ENCODE data around the gene TEKT2. TPM values are rescaled to one million over a fixed set of nuclear protein-coding genes. Genes with fewer than 3 reads are reported as not detected.

Gene TEKT2
- total RNA-seq, 2 donors from 2014 or later: not detected

GRCh38 chr1:36106269-36106668, 22.4 kb downstream of the TEKT2 start:
- H3K27ac Mint-ChIP-seq: no peak overlapping the region

DNA sequence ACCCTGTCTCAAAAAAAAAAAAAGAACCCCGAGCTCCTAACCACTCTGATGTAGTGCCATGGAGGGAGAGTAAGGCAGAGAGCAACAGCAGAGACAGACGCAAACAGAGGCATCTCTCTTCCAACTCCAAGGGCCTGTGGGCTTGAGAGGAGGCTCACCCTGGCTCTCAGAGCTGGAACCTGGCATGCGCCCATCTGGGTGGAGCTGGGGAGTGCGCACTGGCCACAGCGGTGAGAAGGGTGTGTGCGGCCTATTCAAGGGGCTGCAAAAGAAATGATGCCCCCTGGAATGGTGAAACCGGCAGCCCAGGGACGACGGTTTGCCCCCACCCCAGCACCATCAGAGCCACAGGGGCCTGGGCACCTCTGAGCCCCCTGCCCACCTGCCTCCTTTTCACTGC, 23.5 kb downstream of the TEKT2 start:
- Mint-ChIP-seq H3K9me3 (no peaks in the 10 kb centered on the region), H3K4me3 (no peak overlapping the region), H3K36me3 (no peaks in the 10 kb centered on the region), H3K4me1 (ENCODE audit: low read depth in 2 of 2) (peaks cover 7 to 9% of the 10 kb centered on the region in 2 donors), H3K27ac (no peak overlapping the region), H3K27me3 (no peaks in the 10 kb centered on the region)
- DNase-seq (ENCODE audit: low spot score) (no peak), ATAC-seq (no peak)

More at GRCh38 chr1:36106269-36106668, 22.4 kb downstream of the TEKT2 start:
- no peaks in the 10 kb centered on the region for H3K36me3 Mint-ChIP-seq
- H3K27me3 Mint-ChIP-seq: no peaks in the 10 kb centered on the region
- ATAC-seq (no peak), DNase-seq (ENCODE audit: low spot score) (no peak)
- no peak overlapping the region for H3K4me3 Mint-ChIP-seq
- no peaks in the 10 kb centered on the region for H3K9me3 Mint-ChIP-seq
- H3K4me1 Mint-ChIP-seq (ENCODE audit: low read depth in 2 of 2): peaks cover 5 to 7% of the 10 kb centered on the region in 2 donors

DNA sequence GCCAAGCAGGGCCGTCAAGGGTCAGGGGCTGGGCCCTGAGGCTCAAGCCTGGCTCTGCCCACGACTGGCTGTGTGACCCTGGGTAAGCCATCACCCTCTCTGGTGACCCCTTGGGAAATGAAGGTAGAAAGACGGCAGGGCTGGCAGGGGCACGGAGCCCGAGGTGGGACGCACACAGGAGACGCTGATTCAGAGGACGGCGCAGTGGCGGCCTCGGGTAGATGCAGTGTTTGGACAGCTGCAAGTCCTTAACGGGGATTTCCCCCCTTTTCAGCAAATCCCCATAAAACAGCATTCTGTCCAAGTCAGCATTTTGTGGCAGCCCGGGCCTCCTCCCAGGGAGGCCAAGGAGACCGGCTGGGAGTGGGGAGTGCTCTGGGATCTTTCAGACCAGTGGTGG, 24.4 kb downstream of the TEKT2 start:
- Mint-ChIP-seq H3K27ac (no peak overlapping the region), H3K4me1 (ENCODE audit: low read depth in 2 of 2) (peaks cover 7 to 9% of the 10 kb centered on the region in 2 donors), H3K4me3 (no peak overlapping the region), H3K9me3 (no peaks in the 10 kb centered on the region), H3K36me3 (no peaks in the 10 kb centered on the region), H3K27me3 (no peaks in the 10 kb centered on the region)
- ATAC-seq (no peak), DNase-seq (ENCODE audit: low spot score) (no peak)

DNA sequence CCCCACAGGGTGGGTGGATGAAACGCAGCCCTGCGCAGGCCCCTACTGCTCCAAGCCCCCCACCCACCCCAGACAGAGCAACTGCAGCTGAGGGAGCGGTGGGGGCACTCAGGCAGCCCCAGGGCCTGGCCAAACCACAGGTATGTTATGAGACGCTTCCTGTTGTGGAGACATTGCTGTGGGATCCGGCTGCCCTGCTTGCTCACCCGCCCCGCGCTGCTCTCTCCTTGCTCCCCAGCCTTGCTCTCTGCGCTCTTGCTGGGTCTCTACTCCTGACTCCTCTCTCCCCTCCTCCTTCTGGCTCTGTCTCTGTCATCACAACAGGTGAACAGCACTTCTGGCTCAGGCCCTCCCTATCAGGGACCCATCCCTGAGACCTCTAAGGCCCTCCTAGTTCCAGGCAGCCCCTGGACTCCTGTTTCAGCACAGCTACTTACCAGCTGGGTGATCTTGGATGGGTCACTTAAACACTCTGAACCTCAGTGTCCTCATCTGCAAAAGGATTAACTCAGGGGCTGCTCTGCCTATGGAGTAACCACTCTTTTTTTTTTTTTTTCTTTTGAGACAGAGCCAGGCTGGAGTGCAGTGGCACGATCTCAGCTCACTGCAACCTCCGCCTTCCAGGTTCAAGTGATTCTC, 25.3 kb downstream of the TEKT2 start:
- ATAC-seq (peak; percentile 51 to 71), DNase-seq (ENCODE audit: low spot score) (no peak)
- H3K4me3 Mint-ChIP-seq: no peak overlapping the region
- H3K27me3 Mint-ChIP-seq: no peaks in the 10 kb centered on the region
- H3K4me1 Mint-ChIP-seq (ENCODE audit: low read depth in 2 of 2): peaks cover 7 to 9% of the 10 kb centered on the region in 2 donors
- no peaks in the 10 kb centered on the region for H3K36me3 Mint-ChIP-seq
- H3K9me3 Mint-ChIP-seq: no peaks in the 10 kb centered on the region
- peak overlapping the region in 1 of 2 donors; percentile 35 for H3K27ac Mint-ChIP-seq

DNA sequence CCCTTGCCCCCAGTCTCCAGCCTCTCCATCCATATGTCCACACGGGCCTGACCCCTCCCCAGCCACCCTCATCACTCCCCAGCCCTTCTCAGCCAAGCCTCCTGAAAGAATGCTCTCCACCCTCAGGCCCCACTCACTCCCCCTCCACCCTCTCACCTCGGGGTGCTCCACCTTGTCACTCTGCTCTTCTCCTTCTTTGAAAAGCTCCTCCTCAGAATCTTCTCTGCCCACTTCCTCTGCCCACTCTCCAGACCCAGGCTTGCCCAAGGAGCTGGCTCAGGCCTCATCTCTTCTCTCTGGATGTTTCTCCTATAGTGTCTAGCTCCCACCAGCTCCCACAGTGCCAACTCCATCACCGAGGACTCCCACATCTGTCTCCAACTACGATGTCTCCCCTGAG, 27.3 kb downstream of the TEKT2 start:
- no peak overlapping the region for H3K4me3 Mint-ChIP-seq
- DNase-seq (ENCODE audit: low spot score): no peak

DNA sequence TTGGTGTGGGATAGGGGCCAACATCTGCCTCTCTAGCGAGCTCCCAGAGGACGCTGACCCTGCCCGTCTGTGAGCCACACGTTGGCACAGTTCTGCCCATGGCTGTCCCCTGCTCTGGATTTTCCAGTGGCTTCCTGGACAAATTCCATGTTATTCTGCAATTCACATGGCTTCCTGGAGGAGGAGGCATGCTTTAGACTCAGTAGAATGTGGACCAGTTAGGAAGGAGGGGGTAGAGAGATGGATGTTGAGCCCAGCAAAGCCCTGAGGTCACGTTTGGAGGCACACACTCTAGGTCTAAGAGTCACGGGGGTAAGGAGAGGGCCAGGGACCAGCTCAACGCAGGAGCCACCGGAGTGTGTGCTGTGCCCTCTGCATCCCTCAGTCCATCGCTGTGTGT, 28.9 kb downstream of the TEKT2 start:
- Mint-ChIP-seq H3K36me3 (no peaks in the 10 kb centered on the region), H3K27me3 (no peaks in the 10 kb centered on the region), H3K4me3 (no peak overlapping the region), H3K9me3 (no peaks in the 10 kb centered on the region), H3K4me1 (ENCODE audit: low read depth in 2 of 2) (peaks cover 7 to 9% of the 10 kb centered on the region in 2 donors), H3K27ac (no peak overlapping the region)
- DNase-seq (ENCODE audit: low spot score) (no peak), ATAC-seq (no peak)

More for the DNA sequence above, 27.3 kb downstream of the TEKT2 start:
- no peak for ATAC-seq
- no peaks in the 10 kb centered on the region for H3K9me3 Mint-ChIP-seq
- no peak overlapping the region for H3K27ac Mint-ChIP-seq
- no peaks in the 10 kb centered on the region for H3K36me3 Mint-ChIP-seq
- H3K27me3 Mint-ChIP-seq: no peaks in the 10 kb centered on the region
- peaks cover 7 to 9% of the 10 kb centered on the region in 2 donors for H3K4me1 Mint-ChIP-seq (ENCODE audit: low read depth in 2 of 2)

DNA sequence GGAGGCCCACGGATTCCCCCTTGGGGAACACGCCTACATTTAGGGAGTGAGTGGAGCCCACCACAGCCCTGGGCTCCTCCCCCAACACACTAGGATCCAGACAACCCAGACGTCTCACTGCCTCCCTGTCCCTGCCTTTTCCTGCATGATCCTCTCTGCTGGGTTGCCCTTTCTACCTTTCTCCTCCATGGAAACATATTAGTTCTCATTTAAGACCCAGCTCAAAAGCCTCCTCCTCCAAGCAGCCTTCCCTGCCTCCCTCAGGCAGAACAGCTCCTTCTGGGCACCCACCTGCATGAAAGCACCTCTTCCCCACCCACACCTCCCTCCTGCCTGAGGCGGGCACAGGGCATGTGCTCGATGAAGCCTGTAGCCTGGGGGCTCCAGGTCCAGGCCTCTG, 30.5 kb downstream of the TEKT2 start:
- ATAC-seq: no peak
- no peaks in the 10 kb centered on the region for H3K9me3 Mint-ChIP-seq
- no peaks in the 10 kb centered on the region for H3K27me3 Mint-ChIP-seq
- no peak overlapping the region for H3K27ac Mint-ChIP-seq
- H3K4me3 Mint-ChIP-seq: no peak overlapping the region
- H3K36me3 Mint-ChIP-seq: no peaks in the 10 kb centered on the region
- no peak for DNase-seq (ENCODE audit: low spot score)
- H3K4me1 Mint-ChIP-seq (ENCODE audit: low read depth in 2 of 2): peaks cover 4 to 5% of the 10 kb centered on the region in 2 donors

DNA sequence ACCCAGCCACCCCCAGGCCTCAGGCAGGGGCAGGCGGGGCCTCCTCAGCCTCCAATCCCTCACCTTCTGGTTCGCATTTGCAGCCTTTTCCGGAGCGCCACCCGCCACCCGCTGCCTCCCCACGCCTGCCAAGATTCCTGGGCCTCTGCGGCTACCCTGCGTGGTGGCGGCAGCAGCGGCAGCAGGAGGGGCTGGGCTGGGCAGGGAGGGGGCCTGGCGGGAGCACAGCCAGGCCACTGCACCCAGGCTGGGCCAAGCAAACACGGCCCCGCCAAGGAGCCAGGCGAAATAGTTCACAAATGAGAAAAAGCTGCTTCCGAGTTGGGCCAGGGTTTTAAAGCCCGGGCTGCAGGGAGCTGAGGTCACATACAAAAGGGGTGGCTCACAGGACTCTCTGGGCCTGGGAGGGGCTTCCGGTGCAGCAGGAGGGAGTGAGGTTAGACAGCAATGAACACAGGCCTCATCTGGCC, 31.3 kb downstream of the TEKT2 start:
- DNase-seq (ENCODE audit: low spot score) (no peak), ATAC-seq (no peak)
- H3K9me3 Mint-ChIP-seq: no peaks in the 10 kb centered on the region
- no peaks in the 10 kb centered on the region for H3K27me3 Mint-ChIP-seq
- peaks cover 4% of the 10 kb centered on the region in 2 donors for H3K4me1 Mint-ChIP-seq (ENCODE audit: low read depth in 2 of 2)
- H3K36me3 Mint-ChIP-seq: no peaks in the 10 kb centered on the region
- no peak overlapping the region for H3K4me3 Mint-ChIP-seq
- no peak overlapping the region for H3K27ac Mint-ChIP-seq

DNA sequence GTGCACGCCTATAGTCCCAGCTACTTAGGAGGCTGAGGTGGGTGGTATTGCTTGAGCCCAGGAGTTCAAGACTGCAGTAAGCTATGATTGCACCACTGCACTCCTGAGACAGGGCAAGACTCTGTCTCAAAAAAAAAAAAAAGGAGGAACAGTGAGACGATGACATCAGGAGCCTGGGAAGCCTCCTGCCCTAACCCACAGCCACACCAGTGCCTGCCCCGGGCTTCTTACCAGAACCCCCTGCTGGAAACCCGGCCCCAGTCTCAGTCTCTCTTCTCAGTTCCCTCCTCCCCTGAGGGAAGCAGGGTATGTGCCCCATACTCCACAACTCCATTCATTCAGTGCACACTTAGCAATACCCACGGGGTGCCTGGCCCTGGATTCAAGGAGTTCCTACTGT, 32.0 kb downstream of the TEKT2 start:
- Mint-ChIP-seq H3K4me1 (ENCODE audit: low read depth in 2 of 2) (peaks cover 4% of the 10 kb centered on the region in 2 donors), H3K9me3 (no peaks in the 10 kb centered on the region), H3K27ac (no peak overlapping the region), H3K36me3 (no peaks in the 10 kb centered on the region), H3K4me3 (no peak overlapping the region), H3K27me3 (no peaks in the 10 kb centered on the region)
- DNase-seq (ENCODE audit: low spot score) (no peak), ATAC-seq (no peak)

DNA sequence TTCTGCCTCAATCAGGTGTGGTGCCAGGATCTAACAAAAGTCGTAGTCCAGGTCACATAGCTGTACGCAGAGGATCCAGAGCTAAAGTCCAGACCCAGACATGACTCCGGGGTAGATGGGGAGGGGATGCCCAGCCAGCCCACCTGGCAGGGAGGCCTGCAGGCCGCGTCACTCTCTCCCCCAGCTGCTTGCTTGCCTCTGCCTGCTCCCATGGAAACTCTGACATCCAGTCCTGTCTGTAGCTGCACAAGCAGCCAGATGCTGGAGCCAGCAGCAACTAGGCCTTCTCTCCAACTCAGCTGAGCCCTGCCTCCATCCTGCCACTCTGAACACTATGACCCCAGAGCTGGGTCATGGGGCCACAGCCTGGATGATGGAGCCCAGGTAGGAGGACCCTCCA, 33.0 kb downstream of the TEKT2 start:
- Mint-ChIP-seq H3K4me1 (ENCODE audit: low read depth in 2 of 2) (no peaks in the 10 kb centered on the region), H3K27ac (no peak overlapping the region), H3K9me3 (no peaks in the 10 kb centered on the region), H3K36me3 (no peaks in the 10 kb centered on the region), H3K4me3 (no peak overlapping the region), H3K27me3 (no peaks in the 10 kb centered on the region)
- ATAC-seq (no peak), DNase-seq (ENCODE audit: low spot score) (no peak)

GRCh38 chr1:36118447-36119204, 34.7 kb downstream of the TEKT2 start:
- H3K9me3 Mint-ChIP-seq: no peaks in the 10 kb centered on the region

DNA sequence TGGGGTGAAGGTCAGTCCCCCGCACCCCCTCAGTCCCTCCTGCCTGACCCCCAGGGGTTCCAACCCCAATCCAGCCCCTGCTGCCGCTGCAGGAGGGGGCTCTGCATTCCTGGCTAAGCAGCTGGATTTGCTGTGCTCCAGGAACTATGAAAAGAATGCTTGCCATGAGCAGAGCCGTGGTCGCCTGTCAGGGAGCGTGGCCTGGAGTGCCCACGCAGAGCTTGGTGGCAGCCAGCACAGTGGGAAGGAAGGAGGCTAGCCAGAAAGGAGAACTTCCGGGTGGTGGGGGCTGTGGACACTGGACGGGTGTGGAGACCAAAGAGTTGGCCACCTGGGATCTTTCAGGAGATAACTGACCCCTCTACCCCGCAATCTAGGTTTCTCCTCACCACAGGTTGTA, 35.6 kb downstream of the TEKT2 start:
- Mint-ChIP-seq H3K27me3 (peaks cover 11 to 20% of the 10 kb centered on the region in 2 donors), H3K27ac (no peak overlapping the region), H3K36me3 (no peaks in the 10 kb centered on the region), H3K4me1 (ENCODE audit: low read depth in 2 of 2) (peaks cover 7 to 9% of the 10 kb centered on the region in 2 donors), H3K9me3 (no peaks in the 10 kb centered on the region), H3K4me3 (no peak overlapping the region)
- no peak for DNase-seq (ENCODE audit: low spot score)
- no peak for ATAC-seq

More at GRCh38 chr1:36118447-36119204, 34.7 kb downstream of the TEKT2 start:
- Mint-ChIP-seq H3K27ac (no peak overlapping the region), H3K27me3 (peaks cover 11 to 15% of the 10 kb centered on the region in 2 donors), H3K36me3 (no peaks in the 10 kb centered on the region), H3K4me1 (ENCODE audit: low read depth in 2 of 2) (peaks cover 4 to 8% of the 10 kb centered on the region in 2 donors), H3K4me3 (no peak overlapping the region)
- ATAC-seq (no peak), DNase-seq (ENCODE audit: low spot score) (no peak)

GRCh38 chr1:36122062-36123030, 38.5 kb downstream of the TEKT2 start:
- peaks cover 23 to 36% of the 10 kb centered on the region in 2 donors for H3K27me3 Mint-ChIP-seq
- DNase-seq (ENCODE audit: low spot score) (no peak), ATAC-seq (no peak)
- H3K4me3 Mint-ChIP-seq: no peak overlapping the region
- no peaks in the 10 kb centered on the region for H3K9me3 Mint-ChIP-seq
- H3K36me3 Mint-ChIP-seq: no peaks in the 10 kb centered on the region
- no peak overlapping the region for H3K27ac Mint-ChIP-seq
- H3K4me1 Mint-ChIP-seq (ENCODE audit: low read depth in 2 of 2): peaks cover 23 to 25% of the 10 kb centered on the region in 2 donors
